Measurements from ENCODE around the gene UTF1.

- TF ChIP-seq POLR2A (IDR thresholded peaks at IDR 0.05), result no peak
- no peak for TF ChIP-seq CTCF (IDR thresholded peaks at IDR 0.05)
Observed at GRCh38 chr10:133182190-133182589, 47.8 kb upstream of the UTF1 start.

Measured in esophagus squamous epithelium (tissue), 4 donors.